Glomerular visceral epithelial cell (primary cell): ENCODE results near the gene MFSD6.
A peak's percentile ranks its signal among the peaks of the same experiment; 100 is the strongest.

Experiments used
- DNase-seq: peaks from one replicate; pipeline ENCODE4 v3.0.0-alpha.2; 2016; ENCODE audit errors: extremely low spot score

The MFSD6 gene

DNA sequence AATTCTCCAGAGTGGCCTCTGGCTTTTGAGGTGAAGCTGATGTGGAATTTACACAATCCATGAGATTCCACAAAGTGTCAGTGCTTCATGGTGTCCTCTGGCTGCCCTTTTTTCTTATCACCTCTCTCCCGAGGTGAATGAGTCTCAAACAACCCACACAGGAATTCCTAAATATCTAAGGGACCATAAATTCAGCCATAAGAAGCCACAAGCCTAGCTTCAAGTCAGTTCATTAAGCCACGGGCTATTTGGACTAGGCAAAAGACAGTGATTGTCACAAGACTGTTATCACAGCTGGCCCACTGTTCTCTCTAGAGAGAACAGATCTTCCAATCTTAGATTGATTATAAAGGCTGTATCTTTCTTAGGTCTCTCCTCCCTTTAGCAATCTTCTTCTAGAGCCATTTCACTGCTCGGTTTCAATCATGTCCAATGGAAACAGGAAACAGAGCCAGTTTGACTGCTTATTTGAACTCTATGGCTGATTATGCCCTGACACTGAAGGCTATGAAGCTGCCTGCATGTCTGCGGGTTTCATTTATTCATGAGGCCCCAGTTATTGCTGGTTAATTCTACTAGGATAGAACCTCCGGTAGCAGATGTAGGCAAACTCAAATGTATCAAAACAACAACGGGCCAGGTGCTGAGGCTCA, 122.2 kb downstream of the MFSD6 start:
- peak; percentile 21 for DNase-seq

DNA sequence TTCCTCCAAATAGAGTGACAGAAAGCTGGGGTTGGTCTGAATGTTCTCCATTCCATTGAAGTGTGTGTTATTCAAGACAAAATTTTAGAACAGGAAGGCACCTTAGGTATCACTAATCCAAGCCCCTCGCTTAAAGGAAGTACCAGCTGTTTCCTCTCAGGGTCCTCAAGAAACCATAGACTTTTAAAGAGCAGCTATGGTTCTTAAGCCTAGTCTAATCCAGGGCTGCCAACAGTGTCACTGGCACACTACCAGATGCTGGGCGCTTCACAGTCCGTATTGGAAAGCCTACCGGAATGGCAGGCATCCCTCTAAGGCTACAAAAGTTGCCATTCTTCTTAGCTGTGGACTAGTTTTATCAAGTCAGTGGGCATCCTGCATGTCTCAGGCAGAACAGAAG, 124.4 kb downstream of the MFSD6 start:
- no peak for DNase-seq

DNA sequence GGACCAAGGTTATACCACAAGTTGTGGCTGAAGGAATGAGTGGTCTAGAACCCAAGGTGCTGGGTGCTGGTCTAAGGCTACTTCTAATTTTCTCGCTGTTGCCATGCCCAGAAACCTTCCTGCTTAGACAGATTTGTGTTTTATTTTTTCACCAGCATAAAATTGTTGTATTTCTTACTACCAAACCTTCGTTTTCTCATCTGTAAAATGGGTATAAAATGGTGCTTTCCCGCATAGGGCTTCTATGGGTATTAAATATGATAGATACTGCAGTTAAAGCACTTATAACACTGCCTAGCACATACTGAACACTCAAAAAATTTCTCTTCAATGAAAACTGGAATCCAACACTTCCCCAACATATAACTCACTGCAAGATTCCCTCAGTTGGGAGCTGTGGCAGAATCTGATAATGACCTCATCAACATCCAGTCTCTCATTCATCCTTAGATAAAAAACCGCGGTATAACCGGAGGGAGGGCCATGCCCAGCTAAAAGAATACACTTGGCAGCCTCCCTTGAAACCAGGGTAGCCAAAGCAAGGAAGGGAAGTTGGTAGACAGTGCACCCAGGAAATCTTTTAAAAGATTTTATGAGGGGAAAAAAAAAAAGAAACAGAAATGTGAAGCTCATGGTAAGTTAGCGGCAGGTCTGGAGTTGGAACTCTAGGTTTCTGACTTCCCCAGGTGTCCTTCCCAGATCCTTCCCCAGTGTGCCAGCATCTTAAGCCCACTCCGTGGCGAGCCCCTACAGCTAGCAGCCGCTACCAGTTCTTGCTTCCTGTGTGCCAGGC, 125.2 kb downstream of the MFSD6 start:
- DNase-seq: peak; percentile 39

DNA sequence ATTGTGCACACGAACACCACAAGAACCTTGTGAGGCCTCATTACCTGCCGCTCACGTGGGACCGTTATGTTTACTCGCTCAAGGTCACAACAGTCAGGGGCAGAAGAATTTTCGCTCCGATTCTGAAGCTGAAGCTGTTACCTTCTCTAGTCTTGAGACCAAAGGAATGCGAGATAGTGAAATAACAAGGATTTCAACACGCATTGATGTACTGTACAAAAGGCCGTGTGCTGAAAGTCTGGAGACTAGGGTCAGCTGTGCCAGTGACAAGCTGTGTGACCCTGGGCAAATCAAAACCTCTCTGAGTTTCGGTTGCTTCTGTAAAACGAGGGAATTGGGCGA, 125.8 kb downstream of the MFSD6 start:
- DNase-seq: no peak

DNA sequence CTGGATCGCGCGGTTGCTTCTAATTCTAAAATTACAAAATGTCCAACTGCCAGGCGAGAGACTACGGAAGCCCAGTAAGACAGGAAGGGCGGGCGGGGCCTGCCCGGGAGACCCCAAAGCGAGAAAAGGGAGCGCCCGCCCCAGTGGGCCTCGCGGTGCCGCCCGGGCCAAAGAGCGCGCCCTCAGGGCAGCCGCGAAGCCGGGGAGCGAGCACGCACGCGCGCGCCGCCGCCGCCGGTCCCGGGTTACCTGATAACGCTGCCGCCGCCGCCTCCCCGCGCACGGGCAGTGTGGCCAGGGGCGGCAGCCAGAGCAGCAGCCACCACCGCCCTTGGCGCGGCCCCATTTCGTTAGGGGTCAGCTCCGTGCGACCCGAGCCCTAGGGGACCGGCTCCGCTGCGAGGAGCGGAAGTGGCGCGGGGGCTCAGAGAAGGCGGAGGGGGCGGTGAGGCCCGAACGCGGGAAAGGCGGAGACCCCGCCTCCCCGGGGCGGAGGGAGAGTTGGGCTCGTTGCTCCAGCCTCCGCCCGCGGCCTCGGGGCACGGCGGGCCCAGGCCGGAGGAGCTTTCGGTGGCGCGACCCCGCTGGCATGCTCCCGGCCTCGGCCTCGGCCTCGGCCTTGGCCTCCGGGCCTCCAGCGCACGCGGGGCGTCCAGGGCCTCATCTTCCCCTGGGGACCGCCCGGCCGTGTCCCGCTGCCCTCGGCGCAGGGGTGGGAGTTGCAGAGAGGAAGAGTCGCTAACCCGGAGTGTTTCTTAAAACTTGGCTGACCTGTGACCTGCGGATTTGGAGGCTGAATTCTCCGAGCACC, 126.4 kb downstream of the MFSD6 start, which contains the start of gene NEMP2:
NEMP2 (minus strand) TSS at position 413 of the 811 bp plus-strand sequence; CDS start at position 346, 67 bp downstream.
- DNase-seq: peak; percentile 82

DNA sequence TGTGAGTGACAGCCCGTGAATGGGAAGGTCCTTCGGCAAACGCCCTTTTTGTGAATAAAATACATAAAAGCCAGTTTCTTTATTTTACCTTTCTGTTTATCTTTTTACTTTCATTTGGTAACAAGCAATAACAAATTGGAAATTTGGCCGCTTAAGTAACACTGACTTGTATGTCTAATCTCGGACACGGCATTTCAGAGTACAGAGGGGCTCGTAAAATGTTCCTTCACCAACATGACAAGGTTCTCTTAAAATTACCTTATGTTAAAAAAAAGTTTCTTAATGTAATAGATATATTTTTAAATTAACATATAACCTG, 126.9 kb downstream of the MFSD6 start:
- DNase-seq: no peak

DNA sequence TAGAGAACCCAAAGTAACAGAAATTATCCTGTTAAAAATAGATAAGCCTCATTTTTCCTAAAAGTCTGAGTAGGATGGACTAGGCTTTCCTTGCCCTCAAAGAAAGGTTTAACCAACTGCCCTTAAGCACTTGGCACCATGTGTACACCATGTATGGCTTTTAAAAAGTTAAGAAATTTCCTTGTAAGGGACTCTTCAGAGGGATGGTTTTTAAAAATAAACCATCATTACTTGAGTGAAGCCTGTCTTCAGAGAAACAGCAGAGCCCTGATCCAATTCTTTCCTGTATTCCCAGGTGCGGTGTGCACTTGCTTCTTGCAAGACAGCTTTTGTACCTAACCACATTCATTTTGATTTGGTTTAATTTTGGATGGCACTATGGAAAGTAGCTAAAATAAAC, 127.4 kb downstream of the MFSD6 start:
- no peak for DNase-seq

DNA sequence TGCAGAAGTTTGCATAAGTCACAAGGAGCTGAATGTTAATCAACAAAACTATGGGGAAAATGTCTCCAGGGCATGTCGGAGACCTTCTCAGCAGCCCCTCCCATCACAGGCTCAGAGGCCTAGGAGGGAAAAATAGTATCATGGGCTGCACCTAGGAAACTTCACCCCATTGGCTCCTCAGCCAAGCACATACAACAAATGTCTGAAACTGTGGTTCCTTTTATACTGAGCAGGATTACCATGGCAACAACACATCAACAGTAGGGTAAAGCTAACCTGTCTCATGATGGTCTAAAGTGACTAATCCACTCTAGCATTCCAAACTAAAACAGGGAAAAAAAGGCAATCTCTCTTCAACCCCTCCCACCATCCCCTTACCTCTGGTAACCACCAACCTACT, 129.6 kb downstream of the MFSD6 start:
- peak; percentile 39 for DNase-seq

DNA sequence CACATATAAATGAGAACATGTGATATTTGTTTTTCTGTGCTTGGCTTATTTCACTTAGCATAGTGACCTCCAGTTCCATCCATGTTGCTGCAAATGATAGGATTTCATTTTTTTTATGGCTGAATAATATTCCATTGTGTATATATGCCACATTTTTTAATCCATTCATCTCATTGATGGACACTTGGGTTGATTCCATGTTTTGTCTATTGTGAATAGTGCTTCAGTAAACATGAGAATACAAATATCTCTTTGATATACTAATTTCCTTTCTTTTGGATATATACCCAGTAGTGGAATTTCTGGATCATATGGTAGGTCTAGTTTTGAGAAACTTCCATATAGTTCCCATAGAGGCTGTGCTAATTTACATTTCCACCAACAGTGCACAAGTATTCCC, 130.0 kb downstream of the MFSD6 start:
- no peak for DNase-seq

DNA sequence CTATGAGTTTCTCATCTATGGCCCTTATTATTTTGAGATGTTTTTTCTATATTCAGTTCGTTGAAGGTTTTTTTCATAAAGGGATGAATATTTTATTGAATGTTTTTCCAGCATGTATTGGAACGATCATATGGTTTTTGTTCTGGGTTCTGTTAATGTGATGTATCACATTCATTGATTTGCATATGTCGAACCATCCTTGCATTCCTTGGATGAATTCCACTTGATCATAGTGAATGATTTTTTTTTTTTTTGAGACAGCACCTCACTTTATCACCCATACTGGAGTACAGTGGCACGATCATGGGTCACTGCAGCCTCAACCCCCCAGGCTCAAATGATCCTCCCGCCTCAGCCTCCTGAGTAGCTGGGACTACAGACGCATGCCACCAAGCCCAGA, 131.9 kb downstream of the MFSD6 start:
- no peak for DNase-seq

DNA sequence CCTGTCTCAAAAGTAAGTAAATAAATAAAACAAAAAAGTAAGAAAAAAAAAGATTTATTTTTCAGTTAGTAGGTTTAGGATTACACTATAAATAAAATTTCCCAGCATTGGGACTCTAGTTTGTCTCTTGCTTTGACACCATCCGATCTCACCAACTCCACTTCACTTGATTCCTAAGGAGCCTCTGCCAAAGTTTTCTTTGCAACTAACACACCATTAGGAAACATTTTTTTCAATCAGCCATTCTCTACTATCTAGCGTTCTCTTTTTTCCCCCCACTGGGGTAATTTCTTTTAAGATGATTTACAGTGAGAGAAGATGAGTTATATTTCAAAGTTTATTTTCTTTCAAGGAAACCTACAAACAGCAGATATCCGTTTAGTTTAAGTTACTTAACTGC, 136.9 kb downstream of the MFSD6 start:
- no peak for DNase-seq

DNA sequence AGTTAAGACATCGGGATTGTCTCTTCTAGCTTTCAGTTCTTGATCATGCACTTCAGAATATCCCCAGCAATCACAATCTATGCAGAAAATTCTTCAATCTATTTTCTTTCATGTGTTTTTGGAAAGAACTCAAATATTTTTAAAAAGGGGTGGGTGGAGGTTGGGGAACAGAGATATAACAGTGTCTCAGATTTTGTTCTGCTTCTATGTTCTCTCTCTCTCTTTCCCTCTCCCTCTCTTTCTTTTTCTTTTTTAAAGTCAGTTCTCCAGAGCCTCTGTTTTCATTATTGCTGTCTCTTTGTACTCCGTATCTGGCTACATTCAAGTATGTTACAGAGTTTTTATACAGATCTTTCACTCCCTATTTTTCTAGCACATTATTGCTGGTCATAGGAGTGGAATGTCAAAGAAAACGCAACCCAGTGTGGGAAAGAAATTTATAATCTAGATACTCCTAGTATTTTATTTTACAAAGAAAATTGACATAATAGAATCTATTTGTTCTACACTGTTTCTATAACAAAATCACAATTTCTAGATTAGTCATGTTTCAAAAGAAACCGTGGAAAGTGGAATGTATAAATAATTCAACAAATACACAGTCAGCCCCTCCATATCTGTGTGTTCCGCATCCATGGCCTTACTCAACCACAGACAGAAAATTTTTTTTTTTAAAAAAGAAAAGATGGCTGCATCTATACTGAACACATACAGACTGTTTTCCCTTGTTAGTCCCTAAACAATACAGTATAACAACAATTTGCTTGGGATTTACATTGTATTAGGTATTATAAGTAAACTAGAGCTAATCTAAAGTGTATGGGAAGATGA, 137.6 kb downstream of the MFSD6 start:
- DNase-seq: no peak

DNA sequence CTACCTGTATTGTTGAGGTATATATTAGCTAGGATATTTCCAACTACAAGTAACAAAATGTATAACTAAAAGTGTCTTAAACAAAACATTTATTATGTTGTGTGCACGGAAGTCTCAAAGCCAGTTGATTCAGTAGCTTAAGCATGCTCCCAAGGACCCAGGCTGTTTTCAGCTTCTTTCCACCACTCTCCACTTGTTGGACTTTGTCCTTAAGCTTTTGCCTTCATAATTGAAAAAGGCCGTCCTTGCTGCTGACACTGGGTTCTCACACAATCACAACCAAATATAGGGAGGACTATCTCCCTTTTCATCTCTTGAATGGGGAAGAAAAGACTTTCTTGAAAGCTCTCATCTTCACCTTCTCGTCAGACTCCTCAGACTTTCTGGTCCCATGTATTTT, 138.6 kb downstream of the MFSD6 start:
- no peak for DNase-seq

DNA sequence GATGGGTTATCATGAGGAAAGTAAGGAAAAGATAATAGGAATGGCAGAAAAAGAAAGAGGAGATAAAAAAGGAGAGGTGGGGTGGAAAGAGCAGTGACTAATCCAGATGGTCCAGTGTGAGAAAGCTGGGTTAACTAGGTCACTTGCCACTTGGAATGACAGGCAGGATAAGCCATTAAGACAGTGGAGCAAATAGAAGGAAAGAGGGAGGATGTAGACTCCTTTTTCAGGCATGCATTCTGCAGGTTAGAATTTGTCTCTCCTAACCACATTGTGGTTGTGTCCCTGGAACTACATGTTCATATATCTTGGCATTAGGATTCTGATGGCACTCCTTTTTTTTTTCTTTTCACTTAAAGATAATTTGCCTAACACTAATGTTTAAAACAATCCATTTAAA, 139.7 kb downstream of the MFSD6 start:
- DNase-seq: no peak

DNA sequence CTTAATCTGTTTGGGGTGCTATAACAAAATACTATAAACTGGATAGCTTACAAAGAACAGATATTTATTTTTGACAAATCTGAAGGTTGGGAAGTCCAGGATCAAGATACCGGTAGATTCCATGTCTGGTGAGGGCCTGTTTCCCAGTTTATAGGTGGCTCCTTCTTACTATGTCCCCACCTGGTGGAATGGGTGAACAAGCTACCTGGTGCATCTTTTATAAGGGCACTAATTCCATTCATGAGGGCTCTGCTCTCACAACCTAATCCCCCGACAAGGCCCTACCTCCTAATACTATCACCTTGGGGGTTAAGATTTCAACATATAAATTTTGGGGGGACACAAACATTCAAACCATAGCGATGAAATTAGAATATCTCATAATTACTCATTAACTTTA, 142.0 kb downstream of the MFSD6 start:
- DNase-seq: no peak
